SK-N-MC (cell line): ENCODE results near the gene CSTF1.

Source experiments
- EZH2 ChIP-seq: fragments of 200-600 bp; sonication (generic); IDR thresholded peaks from one replicate; pipeline ENCODE4 v1.6.1; 2017; ENCODE audit warnings: antibody characterized with exemption
- FOXP2 ChIP-seq: optimal IDR thresholded peaks from 2 replicates; pipeline ENCODE3; 2011; ENCODE audit warnings: mild to moderate bottlenecking, moderate library complexity; ENCODE audit not compliant: insufficient read depth; ENCODE audit errors: extremely low read length, control extremely low read depth
- POLR2AphosphoS5 ChIP-seq: IDR thresholded peaks from 2 replicates; pipeline ENCODE4 v1.6.1; 2012; ENCODE audit warnings: mild to moderate bottlenecking, low read depth, low read length, borderline replicate concordance

GRCh38 chr20:56445130-56445529 is 52.7 kb downstream of the CSTF1 start:
- TF ChIP-seq EZH2 (no peak), POLR2AphosphoS5 (no peak), FOXP2 (no peak)
